Fibroblast of lung (primary cell): ENCODE data around the gene RNF25. TPM values are rescaled to one million over a fixed set of nuclear protein-coding genes. Genes with fewer than 3 reads are reported as not detected.

Experiments
- DNase-seq, 2 donors: peaks; one replicate each; pipeline versions ENCODE4 v3.0.0 to v3.0.0-alpha.2; 2010; ENCODE audit warnings: low read depth in 2 of 2
- H2AFZ ChIP-seq: 2 replicates; pipeline ENCODE4 v1.5.1; 2012; ENCODE audit warnings: low read length, control low read depth, inconsistent platforms
- H3K27ac ChIP-seq: 2 replicates; pipeline ENCODE4 v1.5.1; 2011; ENCODE audit warnings: low read length, control low read depth; ENCODE audit not compliant: insufficient read depth
- H3K27me3 ChIP-seq: 2 replicates; pipeline ENCODE4 v1.5.1; 2011; ENCODE audit warnings: mild to moderate bottlenecking, low read length; ENCODE audit not compliant: control insufficient read depth, insufficient read depth
- H3K36me3 ChIP-seq: 2 replicates; pipeline ENCODE4 v1.5.1; 2011; ENCODE audit warnings: low read length; ENCODE audit not compliant: control insufficient read depth, insufficient read depth
- H3K4me1 ChIP-seq: 2 replicates; pipeline ENCODE4 v1.5.1; 2011; ENCODE audit warnings: low read length; ENCODE audit not compliant: control insufficient read depth, insufficient read depth; ENCODE audit errors: extremely low read depth
- H3K4me2 ChIP-seq: 2 replicates; pipeline ENCODE4 v1.5.1; 2011; ENCODE audit warnings: low read length, control low read depth; ENCODE audit not compliant: insufficient read depth; ENCODE audit errors: extremely low read depth
- H3K4me3 ChIP-seq, 4 experiments: fragments of 200-600 bp in 1 of 4; sonication (generic) in 1 of 4; replicated peaks in 1 of 4; 2 replicates each; pipeline ENCODE4 v1.5.1; 2011 to 2016; ENCODE audit warnings: low read length in 4 of 4, low read depth in 3 of 4, mild to moderate bottlenecking in 3 of 4, control low read depth in 2 of 4, inconsistent platforms in 1 of 4, mixed read lengths in 1 of 4; ENCODE audit not compliant: insufficient read depth in 1 of 4; ENCODE audit errors: control extremely low read depth in 1 of 4
- H3K79me2 ChIP-seq: 2 replicates; pipeline ENCODE4 v1.5.1; 2012; ENCODE audit warnings: mild to moderate bottlenecking, low read length, inconsistent platforms; ENCODE audit not compliant: control insufficient read depth, insufficient read depth
- H3K9ac ChIP-seq: 2 replicates; pipeline ENCODE4 v1.5.1; 2011; ENCODE audit warnings: mild to moderate bottlenecking, low read length, control low read depth; ENCODE audit not compliant: insufficient read depth
- H3K9me3 ChIP-seq: 2 replicates; pipeline ENCODE4 v1.5.1; 2012; ENCODE audit warnings: low read depth, low read length; ENCODE audit not compliant: control insufficient read depth, insufficient read depth
- H4K20me1 ChIP-seq: 2 replicates; pipeline ENCODE4 v1.5.1; 2011; ENCODE audit warnings: low read length; ENCODE audit not compliant: control insufficient read depth, insufficient read depth; ENCODE audit errors: extremely low read depth
- EZH2 ChIP-seq: IDR thresholded peaks from 2 replicates; pipeline ENCODE4 v1.5.1; 2012; ENCODE audit warnings: low read length, control low read depth, mild to moderate bottlenecking; ENCODE audit errors: missing control alignments
- polyA plus RNA-seq, 2 donors: library from polyadenylated mRNA; depleted of rRNA in 1 of 2; stranded (reverse) in 1 of 2; unstranded in 1 of 2; fragments of >200 nt; gene quantifications; 2 replicates each; pipeline ENCODE4 v1.2.1, GENCODE V29; 2011 to 2012; ENCODE audit warnings: missing spikeins in 1 of 2
- total RNA-seq: library from RNA; depleted of rRNA; stranded (reverse); fragments of >200 nt; gene quantifications from 2 replicates; pipeline ENCODE4 v1.2.1, GENCODE V29; 2014
- TF ChIP-seq, protein P1 (sequence below), 2 donors: IDR thresholded peaks in 1 of 2; conservative IDR thresholded peaks in 1 of 2; 1 replicate in 1 of 2; 2 replicates in 1 of 2; pipeline ENCODE4 v1.5.1; 2011 to 2012; ENCODE audit warnings: low read length in 2 of 2, control low read depth in 1 of 2, inconsistent platforms in 1 of 2, low read depth in 1 of 2, mild to moderate bottlenecking in 1 of 2

Gene RNF25
- total and polyA plus RNA-seq, 2 donors (not counting 1 experiment from before 2014, with no cell fraction given), result 39.1 to 42.1 TPM

GRCh38 chr2:218698885-218699284, 27.1 kb upstream of the RNF25 start:
- Histone ChIP-seq H3K79me2 (no peaks in the 10 kb centered on the region), H3K27me3 (no peaks in the 10 kb centered on the region), H3K4me1 (no peaks in the 10 kb centered on the region), H3K36me3 (peaks cover 1% of the 10 kb centered on the region), H2AFZ (no peak overlapping the region), H3K27ac (no peak overlapping the region), H3K4me3 (no peak overlapping the region), H3K9me3 (no peaks in the 10 kb centered on the region), H3K9ac (no peak overlapping the region), H4K20me1 (no peaks in the 10 kb centered on the region), H3K4me2 (no peak overlapping the region)
- TF ChIP-seq EZH2, result no peak
- TF ChIP-seq, protein P1, sequence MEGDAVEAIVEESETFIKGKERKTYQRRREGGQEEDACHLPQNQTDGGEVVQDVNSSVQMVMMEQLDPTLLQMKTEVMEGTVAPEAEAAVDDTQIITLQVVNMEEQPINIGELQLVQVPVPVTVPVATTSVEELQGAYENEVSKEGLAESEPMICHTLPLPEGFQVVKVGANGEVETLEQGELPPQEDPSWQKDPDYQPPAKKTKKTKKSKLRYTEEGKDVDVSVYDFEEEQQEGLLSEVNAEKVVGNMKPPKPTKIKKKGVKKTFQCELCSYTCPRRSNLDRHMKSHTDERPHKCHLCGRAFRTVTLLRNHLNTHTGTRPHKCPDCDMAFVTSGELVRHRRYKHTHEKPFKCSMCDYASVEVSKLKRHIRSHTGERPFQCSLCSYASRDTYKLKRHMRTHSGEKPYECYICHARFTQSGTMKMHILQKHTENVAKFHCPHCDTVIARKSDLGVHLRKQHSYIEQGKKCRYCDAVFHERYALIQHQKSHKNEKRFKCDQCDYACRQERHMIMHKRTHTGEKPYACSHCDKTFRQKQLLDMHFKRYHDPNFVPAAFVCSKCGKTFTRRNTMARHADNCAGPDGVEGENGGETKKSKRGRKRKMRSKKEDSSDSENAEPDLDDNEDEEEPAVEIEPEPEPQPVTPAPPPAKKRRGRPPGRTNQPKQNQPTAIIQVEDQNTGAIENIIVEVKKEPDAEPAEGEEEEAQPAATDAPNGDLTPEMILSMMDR (conservative IDR thresholded peaks at IDR 0.05 in 1 of 2, IDR thresholded peaks at IDR 0.05 in 1 of 2; ENCODE audit: low read depth in 1 of 2, low read length in 2 of 2), result no peak
- no peak for DNase-seq

DNA sequence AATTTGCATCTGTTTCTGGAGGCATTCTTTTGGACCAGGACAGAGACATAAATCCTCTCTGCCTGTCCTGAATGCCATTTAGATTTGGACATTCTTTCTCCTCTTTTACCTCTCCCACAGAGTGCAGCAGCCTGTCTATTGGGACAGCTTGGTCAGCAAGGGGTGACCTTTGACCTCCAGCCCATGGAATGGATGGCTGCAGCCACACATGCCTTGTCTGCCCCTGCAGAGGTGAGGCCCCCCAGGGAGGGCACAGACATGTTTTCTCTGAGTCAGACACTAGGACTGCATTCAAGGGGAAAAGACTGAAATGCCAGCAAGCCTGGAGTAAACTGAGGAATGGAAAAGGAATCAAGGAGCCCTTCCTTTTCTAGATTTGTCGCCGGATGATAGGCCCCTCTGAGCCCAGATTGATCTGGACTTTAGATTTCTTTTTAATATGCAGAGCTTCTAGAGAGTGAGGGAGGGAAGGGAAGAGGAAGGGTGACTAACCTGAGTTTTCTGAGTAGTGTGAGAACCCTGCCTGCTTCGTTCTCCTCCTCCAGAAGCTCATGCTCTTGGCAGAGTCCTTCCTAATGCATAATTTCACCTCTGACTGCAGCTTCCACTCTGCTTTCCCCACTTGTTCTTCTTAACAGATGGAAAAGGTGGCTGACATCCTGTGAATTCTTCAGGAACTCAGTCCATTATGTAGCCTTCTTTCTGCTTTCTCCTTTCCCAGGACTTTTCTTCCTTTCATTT, 22.8 kb upstream of the RNF25 start:
- Histone ChIP-seq H3K36me3 (peaks cover 11% of the 10 kb centered on the region), H3K27me3 (no peaks in the 10 kb centered on the region), H4K20me1 (no peaks in the 10 kb centered on the region), H3K4me3 (no peak overlapping the region), H3K79me2 (no peaks in the 10 kb centered on the region), H3K4me1 (no peaks in the 10 kb centered on the region), H2AFZ (no peak overlapping the region), H3K4me2 (no peak overlapping the region), H3K27ac (no peak overlapping the region), H3K9ac (no peak overlapping the region), H3K9me3 (no peaks in the 10 kb centered on the region)
- DNase-seq, result peak in 1 of 2 donors; percentile 44
- TF ChIP-seq, protein P1 (conservative IDR thresholded peaks at IDR 0.05 in 1 of 2, IDR thresholded peaks at IDR 0.05 in 1 of 2; ENCODE audit: low read depth in 1 of 2, low read length in 2 of 2), result no peak
- no peak for TF ChIP-seq EZH2

GRCh38 chr2:218691234-218691633, 19.4 kb upstream of the RNF25 start:
- H3K79me2 ChIP-seq, result no peaks in the 10 kb centered on the region
- no peak overlapping the region for H3K27ac ChIP-seq
- no peaks in the 10 kb centered on the region for H4K20me1 ChIP-seq
- no peak overlapping the region for H2AFZ ChIP-seq
- H3K27me3 ChIP-seq, result no peaks in the 10 kb centered on the region
- TF ChIP-seq EZH2, result no peak
- TF ChIP-seq, protein P1 (conservative IDR thresholded peaks at IDR 0.05 in 1 of 2, IDR thresholded peaks at IDR 0.05 in 1 of 2; ENCODE audit: low read depth in 1 of 2, low read length in 2 of 2), result no peak
- H3K4me3 ChIP-seq, result no peak overlapping the region
- no peak overlapping the region for H3K9ac ChIP-seq
- H3K36me3 ChIP-seq, result peaks cover 11% of the 10 kb centered on the region
- no peaks in the 10 kb centered on the region for H3K4me1 ChIP-seq
- no peak overlapping the region for H3K4me2 ChIP-seq
- H3K9me3 ChIP-seq, result no peaks in the 10 kb centered on the region
- DNase-seq, result peak; percentile 29 to 73
